NCI-H2227 treated with DMSO at 0.1 percent for 48 hours (cell line): ENCODE data around the gene RPGRIP1.
"Not testable (repeated sequence)": the region's sequence is repeated elsewhere in the genome, so short reads cannot be mapped to it uniquely, and the experiment has no call there.

Experiments
- DNase-seq: peaks from one replicate; lab custom pipeline; 2025; lab: John Stamatoyannopoulos, UW

Gene RPGRIP1

GRCh38 chr14:21279783-21280182 is at the start of gene RPGRIP1:
TSS of gene RPGRIP1 (plus strand) at chr14:21280083. CDS start at chr14:21287977, 7,894 bp downstream.
- DNase-seq: no peak

- no peak for DNase-seq
Observed at GRCh38 chr14:21231020-21231652, 48.7 kb upstream of the RPGRIP1 start.

- no peak for DNase-seq
Observed at GRCh38 chr14:21233457-21234076, 46.3 kb upstream of the RPGRIP1 start.

GRCh38 chr14:21234112-21234511 is 45.8 kb upstream of the RPGRIP1 start:
- no peak for DNase-seq

- no peak for DNase-seq
Observed at GRCh38 chr14:21236948-21237797, 42.7 kb upstream of the RPGRIP1 start.

- DNase-seq: no peak
Observed at GRCh38 chr14:21238823-21239518, 40.9 kb upstream of the RPGRIP1 start.

- no peak for DNase-seq
Observed at GRCh38 chr14:21240417-21240816, 39.5 kb upstream of the RPGRIP1 start.

GRCh38 chr14:21241218-21241819 is 38.6 kb upstream of the RPGRIP1 start:
- no peak for DNase-seq

GRCh38 chr14:21244544-21244943 is 35.3 kb upstream of the RPGRIP1 start:
- no peak for DNase-seq

- no peak for DNase-seq
Observed at GRCh38 chr14:21245813-21246212, 34.1 kb upstream of the RPGRIP1 start.

GRCh38 chr14:21248338-21248737 is 31.5 kb upstream of the RPGRIP1 start:
- DNase-seq: no peak

GRCh38 chr14:21248739-21249411 is 31.0 kb upstream of the RPGRIP1 start:
- no peak for DNase-seq

GRCh38 chr14:21251215-21251614 is 28.7 kb upstream of the RPGRIP1 start:
- no peak for DNase-seq

GRCh38 chr14:21252149-21252548 is 27.7 kb upstream of the RPGRIP1 start:
- DNase-seq: no peak

- no peak for DNase-seq
Observed at GRCh38 chr14:21255385-21256101, 24.3 kb upstream of the RPGRIP1 start.

- not testable (repeated sequence) for DNase-seq
Observed at GRCh38 chr14:21256102-21256447, 23.8 kb upstream of the RPGRIP1 start.

- DNase-seq: no peak
Observed at GRCh38 chr14:21256539-21257393, 23.1 kb upstream of the RPGRIP1 start.

- DNase-seq: no peak
Observed at GRCh38 chr14:21257394-21257909, 22.4 kb upstream of the RPGRIP1 start.
